GM21825 (cell line): Measurements from ENCODE around the gene PPP4R3B.
"Not testable (repeated sequence)": the region's sequence is repeated elsewhere in the genome, so short reads cannot be mapped to it uniquely, and the experiment has no call there.

ENCODE experiments used
- ATAC-seq: cut with Tn5 transposase; IDR thresholded peaks from one replicate; pipeline ENCODE4 v1.9.1; 2021; ENCODE audit warnings: mild to moderate bottlenecking, moderate library complexity; ENCODE audit not compliant: unreplicated experiment

The PPP4R3B gene

GRCh38 chr2:55596795-55597194 lies 20.6 kb downstream of the PPP4R3B start:
- not testable (repeated sequence) for ATAC-seq

- no peak for ATAC-seq
Measured at GRCh38 chr2:55595536-55595935, 21.9 kb downstream of the PPP4R3B start.

- ATAC-seq = no peak
Measured at GRCh38 chr2:55592130-55592529, 25.3 kb downstream of the PPP4R3B start.

GRCh38 chr2:55590810-55591440 lies 26.5 kb downstream of the PPP4R3B start:
- ATAC-seq = no peak

- no peak for ATAC-seq
Measured at GRCh38 chr2:55585451-55586080, 31.9 kb downstream of the PPP4R3B start.

- no peak for ATAC-seq
Measured at GRCh38 chr2:55581874-55582547, 35.4 kb downstream of the PPP4R3B start.

GRCh38 chr2:55581435-55581834 lies 36.0 kb downstream of the PPP4R3B start:
- ATAC-seq = no peak

GRCh38 chr2:55569002-55569401 lies 48.4 kb downstream of the PPP4R3B start:
- not testable (repeated sequence) for ATAC-seq

GRCh38 chr2:55567298-55567697 lies 50.1 kb downstream of the PPP4R3B start:
- ATAC-seq = no peak

GRCh38 chr2:55565613-55566012 lies 51.8 kb downstream of the PPP4R3B start:
- ATAC-seq = no peak

- ATAC-seq = no peak
Measured at GRCh38 chr2:55560855-55561254, 56.6 kb downstream of the PPP4R3B start.

- no peak for ATAC-seq
Measured at GRCh38 chr2:55556809-55557208, 60.6 kb downstream of the PPP4R3B start.

GRCh38 chr2:55555977-55556376 lies 61.4 kb downstream of the PPP4R3B start:
- no peak for ATAC-seq

GRCh38 chr2:55553321-55553720 lies 64.1 kb downstream of the PPP4R3B start:
- no peak for ATAC-seq

- no peak for ATAC-seq
Measured at GRCh38 chr2:55550368-55551102, 66.9 kb downstream of the PPP4R3B start.

GRCh38 chr2:55547679-55548078 lies 69.7 kb downstream of the PPP4R3B start:
- ATAC-seq = not testable (repeated sequence)

GRCh38 chr2:55547001-55547400 lies 70.4 kb downstream of the PPP4R3B start:
- no peak for ATAC-seq

GRCh38 chr2:55530539-55531081 lies 86.8 kb downstream of the PPP4R3B start:
- ATAC-seq = no peak

GRCh38 chr2:55526174-55526573 lies 91.2 kb downstream of the PPP4R3B start:
- no peak for ATAC-seq

- ATAC-seq = no peak
Measured at GRCh38 chr2:55524884-55525437, 92.5 kb downstream of the PPP4R3B start.
